ENCODE measurements around the gene SRRM1.

DNA sequence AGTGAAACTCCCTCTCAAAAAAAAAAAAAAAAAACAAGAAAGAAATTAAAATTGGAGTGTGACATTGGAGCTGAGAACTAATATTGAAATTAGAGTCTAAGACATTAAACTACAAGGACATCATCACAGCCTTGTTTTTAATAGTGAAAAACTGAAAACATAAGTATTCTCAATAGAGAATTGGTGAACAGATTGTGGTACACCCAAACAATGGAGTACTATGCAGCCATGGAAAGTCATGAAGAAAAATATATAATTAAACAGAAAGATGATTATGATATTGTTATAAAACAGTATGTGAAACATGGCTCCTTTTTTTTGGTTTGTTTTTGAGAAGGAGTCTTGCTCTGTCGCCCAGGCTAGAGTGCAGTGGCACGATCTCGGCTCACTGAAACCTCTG is 43.8 kb upstream of the SRRM1 start:
- no peak for TF ChIP-seq EZH2 (IDR thresholded peaks at IDR 0.05; ENCODE audit: borderline replicate concordance, low read depth, low read length, severe bottlenecking)
- no peak for TF ChIP-seq CTCF (IDR thresholded peaks at IDR 0.05; ENCODE audit: extremely low read depth in 1 of 2, insufficient read depth in 1 of 2, low read depth in 1 of 2, low read length in 2 of 2)
- TF ChIP-seq, protein P1, sequence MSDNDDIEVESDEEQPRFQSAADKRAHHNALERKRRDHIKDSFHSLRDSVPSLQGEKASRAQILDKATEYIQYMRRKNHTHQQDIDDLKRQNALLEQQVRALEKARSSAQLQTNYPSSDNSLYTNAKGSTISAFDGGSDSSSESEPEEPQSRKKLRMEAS (IDR thresholded peaks at IDR 0.05; ENCODE audit: insufficient read depth, insufficient read length) = no peak
- no peak for TF ChIP-seq FOS (IDR thresholded peaks at IDR 0.05; ENCODE audit: borderline replicate concordance, insufficient read depth, low read length)

Data from endothelial cell of umbilical vein (primary cell).